C4-2B (cell line): ENCODE data around the gene AHI1.

Source experiments
- ZFX ChIP-seq: fragments of 450-650 bp; IDR thresholded peaks from 2 replicates; pipeline ENCODE4 v1.6.1; 2017
- TF ChIP-seq, protein P1 (sequence below): fragments of 450-650 bp; conservative IDR thresholded peaks from 2 replicates; pipeline ENCODE4 v1.5.1; 2017; ENCODE audit warnings: mild to moderate bottlenecking

DNA sequence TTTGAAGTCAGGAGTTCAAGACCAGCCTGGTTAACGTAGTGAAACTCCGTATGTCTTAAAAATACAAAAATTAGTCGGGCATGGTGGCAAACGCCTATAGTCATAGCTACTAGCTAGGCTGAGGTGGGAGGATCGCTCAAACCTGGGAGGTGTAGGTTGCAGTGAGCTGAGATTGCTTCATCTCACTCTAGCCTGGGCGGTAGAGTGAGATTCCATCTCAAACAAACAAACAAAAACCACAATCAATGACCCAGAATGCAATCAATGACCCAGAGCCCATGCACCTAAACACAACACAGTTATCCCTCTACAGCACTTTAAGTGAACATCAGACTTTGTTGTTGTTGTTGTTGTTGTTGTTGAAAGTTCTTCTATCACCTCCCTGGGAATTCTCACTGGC, 238.6 kb downstream of the AHI1 start:
- TF ChIP-seq, protein P1, sequence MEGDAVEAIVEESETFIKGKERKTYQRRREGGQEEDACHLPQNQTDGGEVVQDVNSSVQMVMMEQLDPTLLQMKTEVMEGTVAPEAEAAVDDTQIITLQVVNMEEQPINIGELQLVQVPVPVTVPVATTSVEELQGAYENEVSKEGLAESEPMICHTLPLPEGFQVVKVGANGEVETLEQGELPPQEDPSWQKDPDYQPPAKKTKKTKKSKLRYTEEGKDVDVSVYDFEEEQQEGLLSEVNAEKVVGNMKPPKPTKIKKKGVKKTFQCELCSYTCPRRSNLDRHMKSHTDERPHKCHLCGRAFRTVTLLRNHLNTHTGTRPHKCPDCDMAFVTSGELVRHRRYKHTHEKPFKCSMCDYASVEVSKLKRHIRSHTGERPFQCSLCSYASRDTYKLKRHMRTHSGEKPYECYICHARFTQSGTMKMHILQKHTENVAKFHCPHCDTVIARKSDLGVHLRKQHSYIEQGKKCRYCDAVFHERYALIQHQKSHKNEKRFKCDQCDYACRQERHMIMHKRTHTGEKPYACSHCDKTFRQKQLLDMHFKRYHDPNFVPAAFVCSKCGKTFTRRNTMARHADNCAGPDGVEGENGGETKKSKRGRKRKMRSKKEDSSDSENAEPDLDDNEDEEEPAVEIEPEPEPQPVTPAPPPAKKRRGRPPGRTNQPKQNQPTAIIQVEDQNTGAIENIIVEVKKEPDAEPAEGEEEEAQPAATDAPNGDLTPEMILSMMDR: no peak
- no peak for TF ChIP-seq ZFX
